Endothelial cell of umbilical vein (primary cell): ENCODE results near the gene INPP4B.

Source experiments
- CTCF ChIP-seq, 2 donors: IDR thresholded peaks; 1 replicate in 1 of 2; 2 replicates in 1 of 2; pipeline ENCODE4 v1.5.1; 2011; ENCODE audit warnings: low read length in 2 of 2, mild to moderate bottlenecking in 2 of 2, moderate library complexity in 2 of 2, control low read depth in 1 of 2, inconsistent platforms in 1 of 2, low read depth in 1 of 2; ENCODE audit not compliant: insufficient read depth in 1 of 2; ENCODE audit errors: extremely low read depth in 1 of 2
- EZH2 ChIP-seq: IDR thresholded peaks from 2 replicates; pipeline ENCODE4 v1.6.1; 2012; ENCODE audit warnings: borderline replicate concordance, low read depth, mild to moderate bottlenecking, moderate library complexity, low read length, inconsistent platforms; ENCODE audit not compliant: severe bottlenecking
- GATA2 ChIP-seq: IDR thresholded peaks from 2 replicates; pipeline ENCODE4 v1.7.0; 2011; ENCODE audit warnings: low read depth, mild to moderate bottlenecking, moderate library complexity, mixed read lengths, low read length; ENCODE audit not compliant: insufficient read length, insufficient read depth
- JUN ChIP-seq: IDR thresholded peaks from 2 replicates; pipeline ENCODE4 v1.6.1; 2011; ENCODE audit warnings: borderline replicate concordance, low read depth; ENCODE audit not compliant: insufficient read length, insufficient read depth
- MAX ChIP-seq: IDR thresholded peaks from 2 replicates; pipeline ENCODE4 v1.6.1; 2011; ENCODE audit not compliant: insufficient read depth, insufficient read length
- MYC ChIP-seq: IDR thresholded peaks from one replicate; pipeline ENCODE4 v1.6.1; 2011; ENCODE audit warnings: mild to moderate bottlenecking, low read depth, low read length
- POLR2A ChIP-seq: IDR thresholded peaks from 2 replicates; pipeline ENCODE4 v1.6.1; 2012; ENCODE audit warnings: low read depth, mild to moderate bottlenecking, control low read depth, low read length
- POLR2AphosphoS5 ChIP-seq: IDR thresholded peaks from 2 replicates; pipeline ENCODE4 v1.6.1; 2012; ENCODE audit warnings: low read depth, mild to moderate bottlenecking, control low read depth, low read length, moderate library complexity; ENCODE audit not compliant: insufficient read depth

- TF ChIP-seq CTCF (IDR thresholded peaks at IDR 0.05; ENCODE audit: extremely low read depth in 1 of 2, insufficient read depth in 1 of 2, low read depth in 1 of 2, low read length in 2 of 2) (no peak), POLR2AphosphoS5 (no peak), MAX (no peak), POLR2A (no peak), JUN (no peak), GATA2 (no peak), MYC (no peak), EZH2 (no peak)
Measured at GRCh38 chr4:142284402-142285221, 561.5 kb downstream of the INPP4B start.
